ENCODE data around the gene CAMTA1.

DNA sequence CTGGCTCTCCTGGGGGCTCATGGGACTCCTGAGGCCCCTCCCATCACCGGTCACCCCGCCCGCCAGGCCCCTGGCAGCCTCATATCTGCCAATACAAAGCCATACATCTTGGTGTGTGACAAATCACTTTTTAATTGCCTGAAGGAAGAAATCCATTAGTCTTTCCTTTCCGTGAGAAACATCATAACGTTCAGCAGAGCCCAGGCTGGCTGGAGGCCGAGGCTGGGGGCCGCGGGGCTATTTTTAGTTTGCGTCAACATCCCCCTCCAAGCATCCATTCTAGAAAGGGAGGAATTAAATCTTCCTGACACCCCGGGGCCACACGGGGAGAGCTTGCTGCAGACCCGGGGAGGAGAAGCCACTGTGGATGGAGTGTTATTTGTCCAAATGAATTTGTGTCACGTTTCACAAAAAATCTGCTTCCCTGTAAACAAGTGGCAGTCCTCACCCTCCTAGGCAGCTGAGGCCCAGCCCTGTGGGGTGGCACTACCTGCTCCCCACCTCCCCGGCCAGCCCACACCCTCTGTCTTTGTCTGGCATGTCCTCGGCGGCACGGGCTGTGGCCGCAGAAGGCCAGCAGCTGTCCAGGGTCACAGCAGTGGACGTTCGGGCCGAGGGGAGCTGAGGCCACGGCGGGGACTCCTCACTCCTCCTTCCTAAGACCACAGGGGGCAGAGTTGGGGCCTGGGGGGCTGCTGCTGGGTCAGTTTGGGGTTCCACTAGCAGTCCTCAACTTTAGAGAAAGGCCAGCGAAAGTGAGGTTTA is 749.0 kb downstream of the CAMTA1 start:
- TF ChIP-seq, protein P1, sequence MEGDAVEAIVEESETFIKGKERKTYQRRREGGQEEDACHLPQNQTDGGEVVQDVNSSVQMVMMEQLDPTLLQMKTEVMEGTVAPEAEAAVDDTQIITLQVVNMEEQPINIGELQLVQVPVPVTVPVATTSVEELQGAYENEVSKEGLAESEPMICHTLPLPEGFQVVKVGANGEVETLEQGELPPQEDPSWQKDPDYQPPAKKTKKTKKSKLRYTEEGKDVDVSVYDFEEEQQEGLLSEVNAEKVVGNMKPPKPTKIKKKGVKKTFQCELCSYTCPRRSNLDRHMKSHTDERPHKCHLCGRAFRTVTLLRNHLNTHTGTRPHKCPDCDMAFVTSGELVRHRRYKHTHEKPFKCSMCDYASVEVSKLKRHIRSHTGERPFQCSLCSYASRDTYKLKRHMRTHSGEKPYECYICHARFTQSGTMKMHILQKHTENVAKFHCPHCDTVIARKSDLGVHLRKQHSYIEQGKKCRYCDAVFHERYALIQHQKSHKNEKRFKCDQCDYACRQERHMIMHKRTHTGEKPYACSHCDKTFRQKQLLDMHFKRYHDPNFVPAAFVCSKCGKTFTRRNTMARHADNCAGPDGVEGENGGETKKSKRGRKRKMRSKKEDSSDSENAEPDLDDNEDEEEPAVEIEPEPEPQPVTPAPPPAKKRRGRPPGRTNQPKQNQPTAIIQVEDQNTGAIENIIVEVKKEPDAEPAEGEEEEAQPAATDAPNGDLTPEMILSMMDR (IDR thresholded peaks at IDR 0.05; ENCODE audit: low read depth, low read length, missing input control) = no peak
- TF ChIP-seq YY1 (IDR thresholded peaks at IDR 0.05) (no peak), TAF1 (conservative IDR thresholded peaks at IDR 0.05) (no peak)
- TF ChIP-seq, protein P2, sequence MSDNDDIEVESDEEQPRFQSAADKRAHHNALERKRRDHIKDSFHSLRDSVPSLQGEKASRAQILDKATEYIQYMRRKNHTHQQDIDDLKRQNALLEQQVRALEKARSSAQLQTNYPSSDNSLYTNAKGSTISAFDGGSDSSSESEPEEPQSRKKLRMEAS (IDR thresholded peaks at IDR 0.05) = no peak
- TF ChIP-seq, protein P3, sequence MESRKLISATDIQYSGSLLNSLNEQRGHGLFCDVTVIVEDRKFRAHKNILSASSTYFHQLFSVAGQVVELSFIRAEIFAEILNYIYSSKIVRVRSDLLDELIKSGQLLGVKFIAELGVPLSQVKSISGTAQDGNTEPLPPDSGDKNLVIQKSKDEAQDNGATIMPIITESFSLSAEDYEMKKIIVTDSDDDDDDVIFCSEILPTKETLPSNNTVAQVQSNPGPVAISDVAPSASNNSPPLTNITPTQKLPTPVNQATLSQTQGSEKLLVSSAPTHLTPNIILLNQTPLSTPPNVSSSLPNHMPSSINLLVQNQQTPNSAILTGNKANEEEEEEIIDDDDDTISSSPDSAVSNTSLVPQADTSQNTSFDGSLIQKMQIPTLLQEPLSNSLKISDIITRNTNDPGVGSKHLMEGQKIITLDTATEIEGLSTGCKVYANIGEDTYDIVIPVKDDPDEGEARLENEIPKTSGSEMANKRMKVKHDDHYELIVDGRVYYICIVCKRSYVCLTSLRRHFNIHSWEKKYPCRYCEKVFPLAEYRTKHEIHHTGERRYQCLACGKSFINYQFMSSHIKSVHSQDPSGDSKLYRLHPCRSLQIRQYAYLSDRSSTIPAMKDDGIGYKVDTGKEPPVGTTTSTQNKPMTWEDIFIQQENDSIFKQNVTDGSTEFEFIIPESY (IDR thresholded peaks at IDR 0.05) = no peak

Data from liver (tissue), 3 donors.